ENCODE results near the gene GRAMD2B.

Gene GRAMD2B

GRCh38 chr5:126480824-126481223 lies 57.6 kb downstream of the GRAMD2B start:
- no peak for DNase-seq (ENCODE audit: low spot score)

GRCh38 chr5:126481243-126481642 lies 58.0 kb downstream of the GRAMD2B start:
- no peak for DNase-seq (ENCODE audit: low spot score)

GRCh38 chr5:126482591-126482990 lies 59.4 kb downstream of the GRAMD2B start:
- no peak for DNase-seq (ENCODE audit: low spot score)

GRCh38 chr5:126483156-126483555 lies 59.9 kb downstream of the GRAMD2B start:
- DNase-seq (ENCODE audit: low spot score) = no peak

GRCh38 chr5:126484253-126484652 lies 61.0 kb downstream of the GRAMD2B start:
- peak; percentile 33 for DNase-seq (ENCODE audit: low spot score)

- peak; percentile 54 for DNase-seq (ENCODE audit: low spot score)
Observed at GRCh38 chr5:126486332-126486731, 63.1 kb downstream of the GRAMD2B start.

- DNase-seq (ENCODE audit: low spot score) = no peak
Observed at GRCh38 chr5:126487596-126487995, 64.4 kb downstream of the GRAMD2B start.

GRCh38 chr5:126488443-126489065 lies 65.3 kb downstream of the GRAMD2B start:
- DNase-seq (ENCODE audit: low spot score) = no peak

- DNase-seq (ENCODE audit: low spot score) = peak; percentile 81
Observed at GRCh38 chr5:126490167-126490940, 67.1 kb downstream of the GRAMD2B start.

GRCh38 chr5:126492939-126493338 lies 69.7 kb downstream of the GRAMD2B start:
- DNase-seq (ENCODE audit: low spot score) = no peak

- DNase-seq (ENCODE audit: low spot score) = no peak
Observed at GRCh38 chr5:126494393-126494792, 71.2 kb downstream of the GRAMD2B start.

- no peak for DNase-seq (ENCODE audit: low spot score)
Observed at GRCh38 chr5:126497506-126497905, 74.3 kb downstream of the GRAMD2B start.

GRCh38 chr5:126499278-126499677 lies 76.1 kb downstream of the GRAMD2B start:
- DNase-seq (ENCODE audit: low spot score) = no peak

- peak; percentile 30 for DNase-seq (ENCODE audit: low spot score)
Observed at GRCh38 chr5:126499853-126500342, 76.7 kb downstream of the GRAMD2B start.

- no peak for DNase-seq (ENCODE audit: low spot score)
Observed at GRCh38 chr5:126501448-126501847, 78.2 kb downstream of the GRAMD2B start.

GRCh38 chr5:126503602-126504104 lies 80.4 kb downstream of the GRAMD2B start:
- DNase-seq (ENCODE audit: low spot score) = peak; percentile 62

GRCh38 chr5:126506079-126506478 lies 82.9 kb downstream of the GRAMD2B start:
- DNase-seq (ENCODE audit: low spot score) = no peak

- DNase-seq (ENCODE audit: low spot score) = no peak
Observed at GRCh38 chr5:126508251-126508961, 85.2 kb downstream of the GRAMD2B start.

GRCh38 chr5:126508962-126509279 lies 85.7 kb downstream of the GRAMD2B start:
- DNase-seq (ENCODE audit: low spot score) = no peak

- no peak for DNase-seq (ENCODE audit: low spot score)
Observed at GRCh38 chr5:126509339-126509738, 86.1 kb downstream of the GRAMD2B start.

GRCh38 chr5:126511961-126512360 lies 88.8 kb downstream of the GRAMD2B start:
- DNase-seq (ENCODE audit: low spot score) = no peak

GRCh38 chr5:126512451-126512850 lies 89.2 kb downstream of the GRAMD2B start:
- DNase-seq (ENCODE audit: low spot score) = no peak

- no peak for DNase-seq (ENCODE audit: low spot score)
Observed at GRCh38 chr5:126513302-126513701, 90.1 kb downstream of the GRAMD2B start.
